IMR-90 (cell line): ENCODE results near the gene ZNF33B. TPM values are rescaled to one million over a fixed set of nuclear protein-coding genes. Genes with fewer than 3 reads are reported as not detected.

Experiments
- ATAC-seq: fragments of 200-7000 bp; cut with Tn5 transposase; 2 replicates; pipeline ENCODE4 v1.9.1; 2020; ENCODE audit warnings: low read depth, mild to moderate bottlenecking, moderate library complexity
- BruUV-seq: library from RNA; stranded (reverse); fragments of 400-500 nt; replicated peaks from 2 replicates; lab custom pipeline; 2021; lab: Mats Ljungman, UMichigan
- CTCF ChIA-PET: fragments of 300-600 bp; formaldehyde crosslinking; extraction: SDS; loops from one replicate; lab custom pipeline; 2021; ENCODE audit warnings: antibody characterized with exemption; lab: Yijun Ruan, JAX
- POLR2A ChIA-PET: fragments of 300-600 bp; sonication (Branson Sonifier 250); formaldehyde crosslinking; loops from one replicate; lab custom pipeline; 2022; ENCODE audit warnings: antibody characterized with exemption; ENCODE audit not compliant: unreplicated experiment; lab: Charles Lee
- DNase-seq: peaks from one replicate; pipeline ENCODE4 v3.0.0; 2013
- H2AFZ ChIP-seq: replicated peaks from 2 replicates; pipeline ENCODE3; 2013; ENCODE audit warnings: low read length, mild to moderate bottlenecking; ENCODE audit not compliant: poor library complexity
- H2AK5ac ChIP-seq: 2 replicates; pipeline ENCODE4 v1.6.1; 2013; ENCODE audit warnings: low read depth, low read length, inconsistent platforms
- H2AK9ac ChIP-seq: replicated peaks from 2 replicates; pipeline ENCODE3; 2013; ENCODE audit warnings: mild to moderate bottlenecking, low read depth, low read length, moderate library complexity; ENCODE audit not compliant: poor library complexity
- H2BK120ac ChIP-seq: 2 replicates; pipeline ENCODE4 v1.6.1; 2013; ENCODE audit warnings: low read depth, low read length, inconsistent platforms
- H2BK15ac ChIP-seq: 3 replicates; pipeline ENCODE4 v1.6.1; 2013; ENCODE audit warnings: low read depth, low read length, inconsistent platforms
- H2BK20ac ChIP-seq: 2 replicates; pipeline ENCODE4 v1.6.1; 2013; ENCODE audit warnings: low read depth, mild to moderate bottlenecking, inconsistent platforms, low read length, moderate library complexity
- H2BK5ac ChIP-seq: 2 replicates; pipeline ENCODE4 v1.6.1; 2013; ENCODE audit warnings: mild to moderate bottlenecking, low read depth, low read length, inconsistent platforms; ENCODE audit not compliant: poor library complexity, severe bottlenecking
- H3K14ac ChIP-seq: replicated peaks from 2 replicates; pipeline ENCODE4 v1.6.1; 2013; ENCODE audit warnings: low read depth, low read length, inconsistent platforms
- H3K18ac ChIP-seq: 2 replicates; pipeline ENCODE4 v1.6.1; 2013; ENCODE audit warnings: low read depth, low read length, control low read depth
- H3K23ac ChIP-seq: 2 replicates; pipeline ENCODE4 v1.6.1; 2013; ENCODE audit warnings: low read depth, low read length, inconsistent platforms
- H3K27ac ChIP-seq: 2 replicates; pipeline ENCODE4 v1.5.1; 2013; ENCODE audit warnings: mild to moderate bottlenecking, control low read depth, low read length; ENCODE audit not compliant: insufficient read depth
- H3K27me3 ChIP-seq: 2 replicates; pipeline ENCODE4 v1.6.1; 2013; ENCODE audit warnings: low read length; ENCODE audit not compliant: control insufficient read depth, insufficient read depth
- H3K36me3 ChIP-seq: 2 replicates; pipeline ENCODE4 v1.6.1; 2013; ENCODE audit warnings: low read length, mixed read lengths; ENCODE audit not compliant: control insufficient read depth, insufficient read depth
- H3K4ac ChIP-seq: 2 replicates; pipeline ENCODE4 v1.6.1; 2013; ENCODE audit warnings: low read depth, low read length, inconsistent platforms
- H3K4me1 ChIP-seq: 2 replicates; pipeline ENCODE4 v1.6.1; 2013; ENCODE audit warnings: low read length, mixed read lengths; ENCODE audit not compliant: control insufficient read depth, insufficient read depth
- H3K4me2 ChIP-seq: 2 replicates; pipeline ENCODE4 v1.6.1; 2013; ENCODE audit warnings: low read depth, mild to moderate bottlenecking, control low read depth, low read length, moderate library complexity
- H3K4me3 ChIP-seq: 2 replicates; pipeline ENCODE4 v1.5.1; 2013; ENCODE audit warnings: low read depth, mild to moderate bottlenecking, control low read depth, low read length, moderate library complexity; ENCODE audit not compliant: insufficient read depth
- H3K56ac ChIP-seq: 2 replicates; pipeline ENCODE4 v1.6.1; 2013; ENCODE audit warnings: low read length, inconsistent platforms; ENCODE audit not compliant: insufficient read depth; ENCODE audit errors: extremely low read depth
- H3K79me1 ChIP-seq, 2 experiments: 2 replicates each; pipeline ENCODE4 v1.6.1; 2013; ENCODE audit warnings: low read length in 2 of 2, inconsistent platforms in 1 of 2, low read depth in 1 of 2
- H3K9ac ChIP-seq: 2 replicates; pipeline ENCODE4 v1.6.1; 2013; ENCODE audit warnings: low read depth, low read length, control low read depth
- H3K9me1 ChIP-seq: 2 replicates; pipeline ENCODE4 v1.6.1; 2013; ENCODE audit warnings: low read length, inconsistent platforms; ENCODE audit not compliant: insufficient read depth
- H3K9me3 ChIP-seq: 2 replicates; pipeline ENCODE4 v1.6.1; 2013; ENCODE audit warnings: low read length; ENCODE audit not compliant: control insufficient read depth, insufficient read depth
- H4K20me1 ChIP-seq: 2 replicates; pipeline ENCODE4 v1.6.1; 2013; ENCODE audit warnings: low read length, inconsistent platforms; ENCODE audit not compliant: insufficient read depth
- H4K5ac ChIP-seq: 2 replicates; pipeline ENCODE4 v1.6.1; 2013; ENCODE audit warnings: mild to moderate bottlenecking, low read depth, low read length, control low read depth
- H4K8ac ChIP-seq, 2 experiments: 2 replicates each; pipeline ENCODE4 v1.6.1; 2013; ENCODE audit warnings: low read depth in 2 of 2, low read length in 2 of 2, control low read depth in 1 of 2, inconsistent platforms in 1 of 2
- H4K91ac ChIP-seq: 2 replicates; pipeline ENCODE4 v1.6.1; 2013; ENCODE audit warnings: low read depth, low read length, inconsistent platforms; ENCODE audit not compliant: insufficient read depth
- BHLHE40 ChIP-seq: fragments of 150-350 bp; IDR thresholded peaks from 2 replicates; pipeline ENCODE4 v1.6.1; 2016; ENCODE audit warnings: mild to moderate bottlenecking, low read depth, low read length
- CEBPB ChIP-seq: IDR thresholded peaks from 2 replicates; pipeline ENCODE4 v1.6.1; 2012; ENCODE audit warnings: low read depth, low read length, improper control_type of control experiment
- CHD1 ChIP-seq: IDR thresholded peaks from 2 replicates; pipeline ENCODE4 v1.6.1; 2012; ENCODE audit warnings: low read depth, low read length, improper control_type of control experiment
- CTCF ChIP-seq: conservative IDR thresholded peaks from 2 replicates; pipeline ENCODE4 v1.5.1; 2012; ENCODE audit warnings: mild to moderate bottlenecking, low read depth, low read length, improper control_type of control experiment
- ELK1 ChIP-seq: fragments of 150-350 bp; IDR thresholded peaks from 2 replicates; pipeline ENCODE4 v1.6.1; 2016; ENCODE audit warnings: low read depth, mild to moderate bottlenecking, low read length, moderate library complexity, borderline replicate concordance
- FOS ChIP-seq: fragments of 150-350 bp; IDR thresholded peaks from 2 replicates; pipeline ENCODE4 v1.6.1; 2016; ENCODE audit warnings: low read depth, low read length
- MAFK ChIP-seq: IDR thresholded peaks from 2 replicates; pipeline ENCODE4 v1.6.1; 2012; ENCODE audit warnings: low read depth, low read length, improper control_type of control experiment
- MAZ ChIP-seq: IDR thresholded peaks from 2 replicates; pipeline ENCODE4 v1.6.1; 2012; ENCODE audit warnings: low read depth, mild to moderate bottlenecking, low read length, improper control_type of control experiment, moderate library complexity, borderline replicate concordance
- NFE2L2 ChIP-seq: fragments of 150-350 bp; IDR thresholded peaks from 2 replicates; pipeline ENCODE4 v1.6.1; 2016; ENCODE audit warnings: low read depth, mild to moderate bottlenecking, low read length
- POLR2A ChIP-seq: IDR thresholded peaks from 2 replicates; pipeline ENCODE4 v1.6.1; 2012; ENCODE audit warnings: mild to moderate bottlenecking, low read depth, low read length
- RAD21 ChIP-seq: IDR thresholded peaks from 2 replicates; pipeline ENCODE4 v1.6.1; 2012; ENCODE audit warnings: low read length, improper control_type of control experiment
- RFX5 ChIP-seq: IDR thresholded peaks from 2 replicates; pipeline ENCODE4 v1.8.0; 2012; ENCODE audit warnings: low read depth, mild to moderate bottlenecking, low read length, moderate library complexity
- SMC3 ChIP-seq: fragments of 150-350 bp; IDR thresholded peaks from 2 replicates; pipeline ENCODE4 v1.6.1; 2016; ENCODE audit warnings: low read depth, mild to moderate bottlenecking, antibody characterized with exemption, low read length, moderate library complexity
- USF2 ChIP-seq: fragments of 150-350 bp; IDR thresholded peaks from 2 replicates; pipeline ENCODE4 v1.6.1; 2017; ENCODE audit warnings: mild to moderate bottlenecking, antibody characterized with exemption, low read length, low read depth
- WGBS, 2 experiments: methylation state at CpG; one replicate each; pipeline versions ENCODE4 v1.1.5 to v1.1.7; 2013; ENCODE audit warnings: missing lambda C conversion rate in 2 of 2; ENCODE audit not compliant: insufficient read length in 1 of 2; ENCODE audit errors: extremely low coverage in 2 of 2; 5-methylcytosine and 5-hydroxymethylcytosine counted together
- dilution Hi-C: fragments of 300-500 bp; cut with HindIII; formaldehyde crosslinking; loops from one replicate; pipeline ENCODE4 v1.14.3; 2018; ENCODE audit warnings: low sequenced_read_pairs; ENCODE audit not compliant: unreplicated experiment
- in situ Hi-C: fragments of 300-500 bp; cut with MboI; formaldehyde crosslinking; loops from 3 replicates; pipeline ENCODE4 v1.14.3; 2019; ENCODE audit warnings: low sequenced_read_pairs, inconsistent platforms, mixed read lengths
- intact Hi-C: fragments of 100-400 bp; cut with micrococcal nuclease; formaldehyde crosslinking; loops from 2 replicates; pipeline ENCODE4 v1.10.0; 2022
- polyA plus RNA-seq, 3 experiments: library from polyadenylated mRNA; depleted of rRNA; stranded (reverse); fragments of >200 nt; gene quantifications; 2 replicates each; pipeline ENCODE4 v1.2.3, GENCODE V29; 2012; ENCODE audit warnings: low replicate concordance in 1 of 3
- total RNA-seq: library from RNA; depleted of rRNA; stranded (reverse); fragments of >200 nt; gene quantifications from 2 replicates; pipeline ENCODE4 v1.2.3, GENCODE V29; 2012

Gene ZNF33B
- total and polyA plus RNA-seq, 2 of the 4 experiments (the other 2 are of a cell fraction), result 2.1 to 4.5 TPM

GRCh38 chr10:42650374-42650773, 12.0 kb upstream of the ZNF33B start:
- ChIA-PET POLR2A (no interaction called here), CTCF (no interaction called here)
- Histone ChIP-seq H3K9me3 (no peaks in the 10 kb centered on the region), H3K9me1 (no peaks in the 10 kb centered on the region), H3K18ac (no peak overlapping the region), H3K79me1 (no peaks in the 10 kb centered on the region), H2AFZ (no peak overlapping the region), H4K8ac (no peak overlapping the region), H2BK15ac (no peak overlapping the region), H3K4me1 (no peaks in the 10 kb centered on the region), H2BK120ac (no peak overlapping the region), H2BK20ac (no peak overlapping the region), H4K5ac (no peak overlapping the region), H4K20me1 (no peaks in the 10 kb centered on the region), H3K9ac (no peak overlapping the region), H3K4me2 (no peak overlapping the region), H2AK5ac (no peak overlapping the region), H2BK5ac (no peak overlapping the region), H2AK9ac (no peak overlapping the region), H3K4ac (no peak overlapping the region), H3K27ac (no peak overlapping the region), H3K14ac (no peak overlapping the region), H3K23ac (no peak overlapping the region), H4K91ac (no peak overlapping the region), H3K4me3 (no peak overlapping the region), H3K56ac (no peak overlapping the region), H3K36me3 (no peaks in the 10 kb centered on the region), H3K27me3 (no peaks in the 10 kb centered on the region; the same call in 1 of the 2 replicates)
- BruUV-seq, result no TSS peak
- intact Hi-C loops, result no loop called here
- DNase-seq (no peak), ATAC-seq (no peak)
- dilution Hi-C loops, result no loop called here
- in situ Hi-C loops, result no loop called here
- WGBS, 2 experiments, result 83% methylated on average over 1 of the region's 4 CpGs; no CpG with 5 or more reads in 1 of the 2 experiments
- TF ChIP-seq FOS (no peak), CHD1 (no peak), BHLHE40 (no peak), NFE2L2 (no peak), POLR2A (no peak), MAFK (no peak), CEBPB (no peak), MAZ (no peak), RAD21 (no peak), SMC3 (no peak), RFX5 (no peak), ELK1 (no peak), USF2 (no peak), CTCF (no peak)
